Upper lobe of left lung (tissue), 4 donors: ENCODE measurements around the gene CDH22.

ENCODE experiments used
- CTCF ChIP-seq, 6 experiments: fragments of 450-650 bp in 4 of 6; fragments of 200-600 bp in 2 of 6; sonication (generic) in 2 of 6; IDR thresholded peaks; one replicate each; pipeline ENCODE4 v1.5.1; 2016 to 2019; ENCODE audit warnings: antibody characterized with exemption in 6 of 6
- EP300 ChIP-seq, 4 donors: sonication (generic); formaldehyde crosslinking; IDR thresholded peaks; one replicate each; pipeline ENCODE4 v1.5.1; 2017; ENCODE audit warnings: antibody characterized with exemption in 4 of 4, control low read depth in 2 of 4
- POLR2AphosphoS5 ChIP-seq, 2 donors: sonication (generic); formaldehyde crosslinking; IDR thresholded peaks; one replicate each; pipeline ENCODE4 v1.5.1; 2017; ENCODE audit warnings: antibody characterized with exemption in 2 of 2

- TF ChIP-seq EP300 (IDR thresholded peaks at IDR 0.05) (no peak), CTCF (IDR thresholded peaks at IDR 0.05) (no peak), POLR2AphosphoS5 (IDR thresholded peaks at IDR 0.05) (no peak)
Observed at GRCh38 chr20:46306743-46307138, 1.6 kb downstream of the CDH22 start.
